OCI-LY1 (cell line): ENCODE measurements around the gene ULK4.

Experiments used
- CTCF ChIP-seq: fragments of 200-600 bp; sonication (generic), shearing (Covaris generic); IDR thresholded peaks from 2 replicates; pipeline ENCODE4 v1.5.1; 2017; ENCODE audit warnings: mild to moderate bottlenecking, antibody characterized with exemption, low read length, moderate library complexity, mixed read lengths
- EZH2 ChIP-seq: fragments of 200-600 bp; sonication (generic), shearing (Covaris generic); IDR thresholded peaks from 2 replicates; pipeline ENCODE4 v1.8.0; 2017; ENCODE audit warnings: borderline replicate concordance, mixed run types, mild to moderate bottlenecking, antibody characterized with exemption, low read length, moderate library complexity, mixed read lengths

- TF ChIP-seq CTCF (no peak), EZH2 (no peak)
These were observed 142.7 kb downstream of the ULK4 start for GRCh38 chr3:41819236-41819635.
